CD14-positive monocyte (primary cell): ENCODE measurements around the gene C1QL2. TPM values are rescaled to one million over a fixed set of nuclear protein-coding genes. Genes with fewer than 3 reads are reported as not detected.

Source experiments
- DNase-seq, 3 donors: peaks; one replicate each; pipeline ENCODE4 v3.0.0-alpha.2; 2011 to 2022
- H2AFZ ChIP-seq: 2 replicates; pipeline ENCODE4 v1.6.0; 2012; ENCODE audit warnings: mild to moderate bottlenecking, low read depth, low read length, inconsistent platforms; ENCODE audit not compliant: insufficient read depth, poor library complexity, severe bottlenecking
- H3K27ac ChIP-seq, 2 donors: 1 replicate in 1 of 2; 2 replicates in 1 of 2; pipeline ENCODE4 v1.5.1; 2012 to 2013; ENCODE audit warnings: low read length in 2 of 2, control low read depth in 1 of 2, inconsistent platforms in 1 of 2, low read depth in 1 of 2, mild to moderate bottlenecking in 1 of 2
- H3K27me3 ChIP-seq, 2 donors: one replicate each; pipeline versions ENCODE4 v1.6.0 to v1.6.1; 2011 to 2013; ENCODE audit warnings: low read length in 2 of 2; ENCODE audit not compliant: control insufficient read depth in 2 of 2, insufficient read depth in 2 of 2
- H3K36me3 ChIP-seq, 2 donors: replicated peaks in 1 of 2; 1 replicate in 1 of 2; 2 replicates in 1 of 2; pipeline versions ENCODE4 v1.5.1 to v1.6.1; 2012 to 2013; ENCODE audit warnings: low read length in 2 of 2, control low read depth in 1 of 2, inconsistent platforms in 1 of 2, mild to moderate bottlenecking in 1 of 2; ENCODE audit not compliant: insufficient read depth in 2 of 2, control insufficient read depth in 1 of 2
- H3K4me1 ChIP-seq, 2 donors: 1 replicate in 1 of 2; 2 replicates in 1 of 2; pipeline versions ENCODE4 v1.5.1 to v1.6.1; 2012 to 2013; ENCODE audit warnings: low read length in 2 of 2, control low read depth in 1 of 2, inconsistent platforms in 1 of 2, mild to moderate bottlenecking in 1 of 2, moderate library complexity in 1 of 2; ENCODE audit not compliant: insufficient read depth in 2 of 2, control insufficient read depth in 1 of 2
- H3K4me2 ChIP-seq: replicated peaks from 2 replicates; pipeline ENCODE3; 2012; ENCODE audit warnings: low read length, moderate library complexity, mild to moderate bottlenecking; ENCODE audit not compliant: poor library complexity, severe bottlenecking; ENCODE audit errors: extremely low read depth
- H3K4me3 ChIP-seq, 3 experiments: fragments of 200-600 bp in 1 of 3; sonication (generic) in 1 of 3; replicated peaks in 1 of 3; 1 replicate in 2 of 3; 2 replicates in 1 of 3; pipeline ENCODE4 v1.5.1; 2011 to 2013; ENCODE audit warnings: low read length in 3 of 3, mild to moderate bottlenecking in 3 of 3, control low read depth in 2 of 3, low read depth in 2 of 3, inconsistent platforms in 1 of 3, moderate library complexity in 1 of 3
- H3K79me2 ChIP-seq: 2 replicates; pipeline ENCODE4 v1.6.0; 2012; ENCODE audit warnings: mild to moderate bottlenecking, control low read depth, inconsistent platforms, low read length, moderate library complexity; ENCODE audit not compliant: insufficient read depth
- H3K9ac ChIP-seq: 2 replicates; pipeline ENCODE4 v1.6.0; 2017; ENCODE audit warnings: low read length, mild to moderate bottlenecking; ENCODE audit not compliant: insufficient read depth, poor library complexity, severe bottlenecking
- H3K9me3 ChIP-seq, 2 donors: replicated peaks in 1 of 2; 1 replicate in 1 of 2; 2 replicates in 1 of 2; pipeline versions ENCODE4 v1.5.1 to v1.6.1; 2012 to 2013; ENCODE audit warnings: low read length in 2 of 2, control low read depth in 1 of 2; ENCODE audit not compliant: control insufficient read depth in 1 of 2, insufficient read depth in 1 of 2
- H4K20me1 ChIP-seq: 2 replicates; pipeline ENCODE4 v1.6.0; 2012; ENCODE audit warnings: mild to moderate bottlenecking, low read length, control low read depth, moderate library complexity; ENCODE audit not compliant: insufficient read depth
- H3K27ac Mint-ChIP-seq, 7 donors: one replicate each; pipeline ENCODE4 v1.8.0; 2020; ENCODE audit warnings: mild to moderate bottlenecking in 7 of 7, mixed read lengths in 7 of 7, moderate library complexity in 6 of 7, inconsistent platforms in 2 of 7
- H3K27me3 Mint-ChIP-seq, 3 donors: one replicate each; pipeline ENCODE4 v1.8.0; 2021 to 2022; ENCODE audit warnings: low read depth in 3 of 3, mild to moderate bottlenecking in 3 of 3, mixed read lengths in 3 of 3, moderate library complexity in 3 of 3, inconsistent platforms in 1 of 3
- H3K36me3 Mint-ChIP-seq, 2 donors: one replicate each; pipeline ENCODE4 v1.8.0; 2020; ENCODE audit warnings: mixed read lengths in 2 of 2, inconsistent platforms in 1 of 2, mild to moderate bottlenecking in 1 of 2
- H3K4me1 Mint-ChIP-seq: one replicate; pipeline ENCODE4 v1.8.0; 2020; ENCODE audit warnings: mild to moderate bottlenecking, mixed read lengths
- H3K4me3 Mint-ChIP-seq, 2 donors: one replicate each; pipeline ENCODE4 v1.8.0; 2020; ENCODE audit warnings: mild to moderate bottlenecking in 2 of 2, mixed read lengths in 2 of 2, moderate library complexity in 1 of 2
- H3K9me3 Mint-ChIP-seq, 7 donors: one replicate each; pipeline ENCODE4 v1.8.0; 2020 to 2022; ENCODE audit warnings: mixed read lengths in 7 of 7, mild to moderate bottlenecking in 6 of 7, moderate library complexity in 6 of 7, inconsistent platforms in 2 of 7
- CTCF ChIP-seq: fragments of 200-600 bp; IDR thresholded peaks from one replicate; pipeline ENCODE4 v1.8.0; 2022; ENCODE audit warnings: antibody characterized with exemption, mild to moderate bottlenecking
- WGBS: methylation state at CpG from one replicate; pipeline ENCODE4 v1.1.5; 2013; ENCODE audit warnings: missing lambda C conversion rate; ENCODE audit not compliant: insufficient coverage; 5-methylcytosine and 5-hydroxymethylcytosine counted together
- intact Hi-C, 2 donors: fragments of 100-400 bp; cut with micrococcal nuclease; formaldehyde crosslinking; loops; one replicate each; pipeline versions ENCODE4 v1.15.0 to v1.15.1; 2023
- polyA plus RNA-seq, 3 donors: library from polyadenylated mRNA; depleted of rRNA in 1 of 3; unstranded in 2 of 3; stranded (reverse) in 1 of 3; fragments of 300-500 nt in 2 of 3; fragments of >200 nt in 1 of 3; fragmentation: Illumina TruSeq in 2 of 3; gene quantifications; 1 replicate in 2 of 3; 2 replicates in 1 of 3; pipeline ENCODE4 v1.2.3, GENCODE V29; 2012 to 2021

The C1QL2 gene
- polyA plus RNA-seq, 3 donors, result not detected

GRCh38 chr2:119170504-119170903 lies 12.0 kb upstream of the C1QL2 start:
- Histone ChIP-seq H3K36me3 (no peaks in the 10 kb centered on the region), H3K4me2 (no peak overlapping the region), H3K4me3 (no peak overlapping the region), H3K27ac (no peak overlapping the region), H3K9ac (no peak overlapping the region), H3K4me1 (no peaks in the 10 kb centered on the region), H3K79me2 (no peaks in the 10 kb centered on the region), H3K27me3 (peaks cover 0 to 8% of the 10 kb centered on the region in 2 donors), H2AFZ (no peak overlapping the region), H4K20me1 (no peaks in the 10 kb centered on the region), H3K9me3 (no peaks in the 10 kb centered on the region)
- Mint-ChIP-seq H3K4me1 (no peaks in the 10 kb centered on the region), H3K27ac (no peak overlapping the region), H3K4me3 (no peak overlapping the region), H3K36me3 (no peaks in the 10 kb centered on the region), H3K9me3 (no peaks in the 10 kb centered on the region), H3K27me3 (peaks cover 13 to 24% (median 16%) of the 10 kb centered on the region in 3 donors)
- 76% methylated on average over 12 of the region's 16 CpGs for WGBS
- intact Hi-C loops, result loop anchor here (5.0 to 10.0 kb wide), 2 partner anchors 156 to 288 kb away; no protein-coding TSS in a partner anchor
- no peak for DNase-seq
- no peak for TF ChIP-seq CTCF

GRCh38 chr2:119169717-119170116 lies 11.2 kb upstream of the C1QL2 start:
- TF ChIP-seq CTCF, result no peak
- intact Hi-C loops, result loop anchor here (5.0 to 10.0 kb wide), 2 partner anchors 155 to 287 kb away; no protein-coding TSS in a partner anchor
- no peak overlapping the region for H3K9ac ChIP-seq
- no peaks in the 10 kb centered on the region for H3K9me3 Mint-ChIP-seq
- H3K27me3 ChIP-seq, result peaks cover 0 to 8% of the 10 kb centered on the region in 2 donors
- H3K4me3 Mint-ChIP-seq, result no peak overlapping the region
- H3K27me3 Mint-ChIP-seq, result peaks cover 13 to 24% (median 19%) of the 10 kb centered on the region in 3 donors
- no peak overlapping the region for H2AFZ ChIP-seq
- no peaks in the 10 kb centered on the region for H3K4me1 Mint-ChIP-seq
- no peak overlapping the region for H3K4me3 ChIP-seq
- no peaks in the 10 kb centered on the region for H4K20me1 ChIP-seq
- H3K36me3 Mint-ChIP-seq, result no peaks in the 10 kb centered on the region
- H3K36me3 ChIP-seq, result no peaks in the 10 kb centered on the region
- 91% methylated on average over 7 of the region's 10 CpGs for WGBS
- H3K9me3 ChIP-seq, result no peaks in the 10 kb centered on the region
- no peak overlapping the region for H3K27ac Mint-ChIP-seq
- no peak overlapping the region for H3K27ac ChIP-seq
- DNase-seq, result no peak
- no peak overlapping the region for H3K4me2 ChIP-seq
- no peaks in the 10 kb centered on the region for H3K4me1 ChIP-seq
- no peaks in the 10 kb centered on the region for H3K79me2 ChIP-seq
